HCT116 (cell line): ENCODE results near the gene CACNA2D3.

Experiments used
- CBX3 ChIP-seq: IDR thresholded peaks from 2 replicates; pipeline ENCODE4 v1.6.1; 2012; ENCODE audit warnings: low read depth
- CEBPB ChIP-seq: IDR thresholded peaks from 2 replicates; pipeline ENCODE4 v1.6.1; 2012; ENCODE audit warnings: low read depth
- CTCF ChIP-seq, 3 experiments: fragments of 200-600 bp in 1 of 3; sonication (generic) in 1 of 3; IDR thresholded peaks in 2 of 3; conservative IDR thresholded peaks in 1 of 3; 2 replicates each; pipeline ENCODE4 v1.5.1; 2012 to 2017; ENCODE audit warnings: low read depth in 2 of 3, low read length in 2 of 3, antibody characterized with exemption in 1 of 3, borderline replicate concordance in 1 of 3, control low read depth in 1 of 3, mild to moderate bottlenecking in 1 of 3, mixed read lengths in 1 of 3, mixed run types in 1 of 3, moderate library complexity in 1 of 3; ENCODE audit not compliant: insufficient read depth in 1 of 3
- EGR1 ChIP-seq: IDR thresholded peaks from 2 replicates; pipeline ENCODE4 v1.6.1; 2012; ENCODE audit warnings: low read depth
- ELF1 ChIP-seq: IDR thresholded peaks from 2 replicates; pipeline ENCODE4 v1.6.1; 2012; ENCODE audit warnings: low read depth, borderline replicate concordance
- EZH2 ChIP-seq: fragments of 200-600 bp; sonication (generic); IDR thresholded peaks from 2 replicates; pipeline ENCODE4 v1.6.1; 2017; ENCODE audit warnings: antibody characterized with exemption, mixed run types
- EZH2phosphoT487 ChIP-seq: fragments of 200-600 bp; IDR thresholded peaks from 2 replicates; pipeline ENCODE4 v1.6.1; 2018; ENCODE audit warnings: antibody characterized with exemption, borderline replicate concordance
- MAX ChIP-seq: IDR thresholded peaks from 2 replicates; pipeline ENCODE4 v1.6.1; 2012
- POLR2A ChIP-seq: IDR thresholded peaks from 2 replicates; pipeline ENCODE4 v1.7.0; 2011; ENCODE audit warnings: borderline replicate concordance; ENCODE audit not compliant: insufficient read depth, insufficient read length; ENCODE audit errors: extremely low read depth
- POLR2AphosphoS5 ChIP-seq: IDR thresholded peaks from 2 replicates; pipeline ENCODE4 v1.6.1; 2011; ENCODE audit warnings: mild to moderate bottlenecking, low read depth, low read length, moderate library complexity
- RAD21 ChIP-seq: IDR thresholded peaks from 2 replicates; pipeline ENCODE4 v1.6.1; 2012; ENCODE audit warnings: low read depth, mild to moderate bottlenecking
- REST ChIP-seq: IDR thresholded peaks from 2 replicates; pipeline ENCODE4 v1.6.1; 2012; ENCODE audit warnings: low read depth
- ZNF274 ChIP-seq: fragments of 200-500 bp; sonication (Bioruptor generic); IDR thresholded peaks from 2 replicates; pipeline ENCODE4 v1.6.1; 2014; ENCODE audit warnings: mild to moderate bottlenecking, low read depth, low read length, inconsistent platforms

GRCh38 chr3:54511766-54512365 lies 389.5 kb downstream of the CACNA2D3 start:
- TF ChIP-seq POLR2A = no peak
- no peak for TF ChIP-seq CTCF (IDR thresholded peaks at IDR 0.05 in 2 of 3, conservative IDR thresholded peaks at IDR 0.05 in 1 of 3; ENCODE audit: borderline replicate concordance in 1 of 3, insufficient read depth in 1 of 3, low read depth in 2 of 3, low read length in 2 of 3)
- no peak for TF ChIP-seq ELF1
- TF ChIP-seq EZH2 = no peak
- no peak for TF ChIP-seq RAD21
- no peak for TF ChIP-seq REST
- TF ChIP-seq POLR2AphosphoS5 = no peak
- TF ChIP-seq MAX = no peak
- TF ChIP-seq EGR1 = no peak
- TF ChIP-seq EZH2phosphoT487 = no peak
- no peak for TF ChIP-seq CEBPB
- no peak for TF ChIP-seq ZNF274
- TF ChIP-seq CBX3 = no peak
